Lung microvascular endothelial cell (primary cell): ENCODE results near the gene SRCAP. TPM values are rescaled to one million over a fixed set of nuclear protein-coding genes. Genes with fewer than 3 reads are reported as not detected.

Source experiments
- DNase-seq, 2 donors: peaks; one replicate each; pipeline versions ENCODE4 v3.0.0 to v3.0.0-alpha.2; 2010; ENCODE audit warnings: low read depth in 2 of 2
- total RNA-seq: library from RNA; depleted of rRNA; stranded (reverse); fragments of >200 nt; gene quantifications from 2 replicates; pipeline ENCODE4 v1.2.1, GENCODE V29; 2014

The SRCAP gene
- total RNA-seq, 1 donor from 2014 or later = 24.8 TPM

- DNase-seq = peak in 1 of 2 donors; percentile 63
Observed at GRCh38 chr16:30774367-30775130, 75.6 kb downstream of the SRCAP start.

- DNase-seq = no peak
Observed at GRCh38 chr16:30775131-30775391, 76.1 kb downstream of the SRCAP start.

DNA sequence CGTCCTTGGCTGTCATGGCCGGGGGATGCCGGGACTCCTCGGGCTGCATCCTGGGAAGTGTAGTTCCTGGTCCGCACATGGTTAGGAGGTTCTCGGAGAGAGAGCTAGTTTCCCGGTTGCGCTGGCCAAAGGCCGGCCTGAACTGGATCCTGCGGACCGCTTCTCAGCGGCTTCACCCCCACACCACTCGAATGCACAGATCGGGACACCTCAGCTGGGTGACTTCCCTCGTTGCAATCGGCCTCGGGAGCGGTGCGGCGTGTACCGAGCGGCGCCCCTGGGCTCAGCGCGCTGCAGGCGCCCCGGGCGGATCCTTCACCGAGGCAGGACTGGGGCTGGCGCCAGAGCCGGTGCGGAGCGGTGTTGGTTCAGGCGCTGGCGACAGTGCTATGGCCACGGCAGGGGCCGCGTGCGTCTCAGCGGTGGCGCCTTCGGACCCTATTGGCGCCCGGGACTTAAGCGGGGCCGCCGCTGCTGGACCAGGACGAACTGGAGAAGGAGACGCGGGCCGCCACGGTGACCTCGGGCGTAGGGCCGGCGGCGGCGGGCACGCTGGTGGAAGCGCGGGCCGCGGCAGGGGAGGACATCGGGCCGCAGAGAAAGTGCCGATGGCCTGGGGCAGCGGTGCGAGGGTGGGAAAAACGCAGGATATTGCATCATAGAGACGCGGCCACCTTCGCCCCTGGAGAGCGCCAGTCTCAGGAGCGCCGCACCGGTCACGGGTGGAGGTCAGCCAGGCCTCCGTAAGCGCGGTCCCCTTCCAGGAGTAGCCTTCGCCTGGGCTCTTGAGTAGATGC is 76.6 kb downstream of the SRCAP start:
- DNase-seq = peak; percentile 78 to 85

DNA sequence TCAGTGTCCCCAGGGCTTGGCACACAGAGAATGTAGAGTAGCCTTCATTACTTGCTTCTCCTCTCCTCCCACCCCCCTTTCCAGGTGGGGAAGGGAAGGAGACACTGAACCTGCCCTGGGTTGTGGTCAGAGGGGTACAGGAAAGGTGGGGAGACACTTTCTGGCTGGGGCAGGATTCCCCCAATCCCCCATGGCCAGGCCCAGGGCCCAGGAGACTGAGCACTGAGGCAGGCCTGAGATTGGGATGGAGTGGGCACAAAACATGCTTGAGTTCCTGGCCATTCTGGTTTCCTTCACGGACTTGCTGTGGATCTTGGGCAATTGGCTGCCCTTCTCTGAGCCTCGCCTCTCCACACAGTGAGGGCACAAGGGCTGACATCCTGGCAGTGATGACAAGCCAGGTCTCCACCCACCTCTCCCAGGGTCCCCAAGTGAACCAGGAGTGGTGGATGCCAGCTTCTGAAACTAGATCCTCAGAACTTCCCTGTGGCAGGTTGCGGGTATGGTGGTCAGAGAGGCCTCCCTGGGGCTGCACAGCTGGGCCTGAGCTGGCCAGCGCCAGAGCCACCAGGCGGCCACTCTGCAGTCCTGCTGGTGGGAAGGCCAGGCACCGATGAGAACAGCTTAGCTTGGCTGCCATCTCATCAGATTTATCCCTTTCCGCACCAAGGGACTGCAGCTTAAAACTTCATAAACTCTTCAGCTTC is 78.8 kb downstream of the SRCAP start:
- DNase-seq = no peak

DNA sequence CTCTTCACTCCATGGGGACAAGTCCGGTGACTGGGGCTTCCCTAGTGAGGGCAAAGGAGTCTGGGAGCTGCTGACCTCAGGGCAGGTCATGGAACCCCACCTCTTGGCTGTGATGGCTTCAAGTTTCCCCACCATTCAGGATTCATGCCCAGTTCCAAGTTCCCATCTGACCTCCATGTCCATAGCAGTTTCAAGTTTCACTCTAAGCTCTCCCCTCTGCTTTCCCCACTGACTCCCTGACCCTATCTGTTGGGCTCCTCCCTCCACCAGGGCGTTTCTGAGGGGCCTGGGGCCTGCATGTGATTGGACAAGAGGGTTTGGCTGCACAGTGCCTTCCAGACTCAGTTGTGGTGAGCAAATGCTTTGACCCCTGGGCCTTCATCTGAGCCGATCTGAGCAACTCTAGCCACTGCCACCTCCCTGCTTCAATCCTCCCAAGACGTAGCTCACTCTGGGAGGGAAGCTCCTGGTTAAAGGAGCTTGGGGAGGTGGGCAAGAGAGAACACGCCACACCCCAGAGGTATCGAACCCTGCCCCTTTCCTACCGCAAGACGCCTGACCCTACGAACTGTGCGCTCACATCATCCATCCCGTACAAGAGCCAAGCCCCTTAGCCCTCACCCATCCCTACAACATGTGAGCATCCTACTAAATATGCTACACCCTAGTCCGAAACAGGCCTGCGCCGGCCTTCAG is 79.7 kb downstream of the SRCAP start:
- DNase-seq = no peak

DNA sequence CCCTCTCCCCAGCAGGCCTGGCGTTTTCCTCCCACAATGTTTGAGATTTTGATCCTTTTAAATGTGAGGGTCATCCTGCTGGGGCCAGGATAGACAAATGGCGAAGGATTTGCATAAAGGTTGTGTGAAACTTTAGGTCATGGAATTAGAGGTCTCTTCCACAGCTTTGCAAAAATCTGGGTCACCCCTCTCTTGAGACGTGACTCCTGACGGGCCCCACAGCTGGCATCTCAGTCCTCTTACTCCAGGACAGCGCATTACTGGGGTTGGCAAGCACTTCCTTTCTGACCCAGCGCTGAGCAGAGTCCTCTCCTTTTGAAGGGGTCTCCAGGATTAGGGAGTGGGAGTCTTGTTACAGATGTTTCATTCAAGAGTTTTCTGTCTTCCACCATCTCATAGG is 80.6 kb downstream of the SRCAP start:
- no peak for DNase-seq

DNA sequence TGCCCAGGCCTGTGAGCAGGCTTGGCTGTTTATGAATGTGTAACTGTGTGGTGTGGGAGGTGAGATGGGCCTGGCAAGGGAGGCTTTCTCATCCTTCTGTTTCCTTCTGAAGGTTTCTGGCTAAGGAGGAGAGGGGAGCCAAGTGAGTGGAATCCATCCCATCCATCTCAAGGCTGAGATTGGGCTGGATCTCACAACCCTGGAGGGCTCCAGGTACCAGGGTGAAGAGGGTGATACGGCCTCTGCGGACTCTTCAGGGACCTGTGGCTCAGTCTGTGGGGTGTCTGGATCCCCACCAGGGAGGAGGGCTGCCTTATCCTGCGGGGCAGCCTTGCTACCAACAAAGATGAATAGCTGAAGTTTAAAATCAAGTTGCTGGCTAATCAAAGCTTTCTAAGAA is 81.0 kb downstream of the SRCAP start:
- no peak for DNase-seq

DNA sequence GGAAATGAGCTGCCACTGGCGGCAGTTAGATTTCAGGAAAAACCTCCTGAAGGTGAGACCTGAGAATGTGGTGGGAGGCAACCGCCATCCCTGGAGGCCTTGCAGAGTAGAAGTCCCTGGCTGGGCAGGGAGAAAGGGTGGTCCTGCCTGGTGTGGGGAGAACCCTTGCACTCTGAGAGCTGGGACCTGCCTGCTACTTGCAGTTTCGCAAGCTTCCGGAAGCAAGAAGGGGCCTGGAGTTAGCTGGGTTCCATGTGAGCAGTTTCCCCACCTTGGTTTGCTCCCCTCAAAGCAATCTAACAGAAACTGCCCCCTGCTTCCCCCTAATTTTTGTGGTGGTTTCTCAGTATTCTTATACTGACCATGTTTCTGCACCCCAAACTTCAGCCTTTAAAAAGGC is 81.6 kb downstream of the SRCAP start:
- DNase-seq = no peak

- DNase-seq = no peak
Observed at GRCh38 chr16:30782486-30783279, 83.7 kb downstream of the SRCAP start.

DNA sequence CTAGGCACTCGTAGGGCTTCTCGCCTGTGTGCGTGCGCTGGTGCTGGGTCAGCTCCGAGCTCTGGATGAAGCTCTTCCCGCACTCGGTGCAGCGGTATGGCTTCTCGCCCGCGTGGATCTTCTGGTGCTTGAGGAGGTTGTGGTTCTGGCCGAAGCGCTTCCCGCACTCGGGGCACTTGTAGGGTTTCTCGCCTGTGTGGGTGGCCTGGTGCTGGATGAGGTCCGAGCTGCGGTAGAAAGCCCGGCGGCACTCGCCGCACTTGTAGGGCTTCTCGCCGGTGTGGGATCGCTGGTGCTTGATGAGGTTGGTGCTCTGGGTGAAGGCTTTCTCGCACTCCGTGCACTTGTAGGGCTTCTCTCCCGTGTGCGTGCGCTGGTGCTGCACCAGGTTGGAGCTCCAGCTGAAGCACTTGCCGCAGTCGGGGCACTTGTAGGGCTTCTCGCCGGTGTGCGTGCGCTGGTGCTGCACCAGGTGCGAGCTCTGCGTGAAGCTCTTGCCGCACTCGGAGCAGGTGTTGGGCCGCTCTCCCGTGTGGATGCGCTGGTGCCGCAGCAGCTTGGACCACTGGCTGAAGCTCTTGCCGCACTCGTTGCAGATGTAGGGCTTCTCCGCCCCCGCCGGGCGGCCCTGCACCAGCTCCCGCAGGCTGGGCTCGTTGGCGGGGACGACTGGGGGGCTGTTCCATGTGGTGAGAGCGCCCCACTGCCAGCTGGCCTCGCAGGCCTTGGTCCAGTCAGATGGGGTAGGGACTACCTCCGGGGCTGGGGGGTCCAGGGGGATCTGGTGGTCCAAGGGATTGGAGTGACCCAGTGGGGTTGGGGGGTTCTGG is 84.5 kb downstream of the SRCAP start:
- DNase-seq = no peak

DNA sequence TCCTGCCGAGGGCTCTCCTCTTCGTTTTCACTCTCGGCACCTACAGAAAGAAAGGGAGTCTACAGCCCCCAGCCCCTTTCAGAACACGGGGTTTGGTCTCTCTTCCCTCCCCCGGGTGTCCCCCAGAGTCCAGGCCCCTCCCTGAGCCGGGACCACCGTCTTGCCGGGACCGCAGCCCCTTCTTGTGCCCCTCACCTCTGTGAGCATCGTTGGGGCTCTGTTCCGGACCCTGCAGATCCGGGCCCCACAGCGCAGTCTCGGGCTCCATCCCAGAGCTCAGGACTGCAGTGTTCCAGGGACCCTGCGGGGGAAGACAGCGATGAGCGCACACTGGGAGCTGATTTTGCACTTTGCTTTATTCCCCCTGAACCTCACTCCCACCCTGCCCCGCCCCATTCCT is 85.2 kb downstream of the SRCAP start:
- DNase-seq = no peak

GRCh38 chr16:30785126-30786106 is 86.4 kb downstream of the SRCAP start:
- DNase-seq = no peak

DNA sequence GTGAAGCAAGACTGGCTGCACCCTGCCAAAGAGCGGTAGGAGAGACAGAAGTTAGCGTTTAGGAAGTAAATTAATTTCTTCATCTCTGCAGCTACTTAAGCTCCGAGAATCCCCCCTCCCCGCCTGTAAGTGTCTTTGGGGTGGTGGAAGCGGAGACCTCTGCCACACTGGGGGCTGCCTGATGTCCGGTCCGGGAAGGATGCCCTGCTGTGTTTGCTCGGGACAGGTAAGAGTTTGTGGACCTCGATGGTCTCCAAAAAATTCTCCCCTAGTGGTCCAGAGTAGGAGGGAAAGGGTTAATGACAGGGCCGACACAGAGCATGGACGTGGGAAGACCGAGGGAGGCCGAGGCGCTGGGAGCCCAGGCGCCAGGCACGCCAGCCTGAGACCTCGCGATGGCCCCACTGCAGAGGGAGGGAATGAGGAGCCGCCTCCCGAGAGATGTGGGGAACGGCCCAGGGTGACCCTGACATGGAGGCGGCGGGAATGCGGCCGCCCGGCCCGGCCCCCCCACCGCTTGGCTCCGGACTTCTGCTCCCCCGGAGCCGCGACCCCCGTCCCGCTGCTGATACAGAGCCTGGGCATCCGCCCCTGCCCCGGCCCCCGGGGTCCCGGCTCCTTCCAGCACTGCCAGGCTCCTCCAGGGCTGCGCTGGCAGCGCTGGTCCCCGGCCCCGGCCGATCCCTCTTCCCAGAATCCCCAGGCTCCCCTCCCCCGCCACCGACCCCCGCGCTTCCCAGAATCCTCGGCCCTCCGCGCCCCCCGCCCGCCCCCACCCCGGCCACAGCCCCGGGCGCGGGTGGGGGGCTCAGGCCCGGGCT is 87.4 kb downstream of the SRCAP start:
- DNase-seq = peak; percentile 57 to 63

GRCh38 chr16:30786936-30787612 is 88.1 kb downstream of the SRCAP start, which contains the start of gene ZNF629:
ZNF629 (minus strand) TSS chr16:30787205; CDS start chr16:30784482, 2,723 bp downstream.
- peak; percentile 61 to 64 for DNase-seq

DNA sequence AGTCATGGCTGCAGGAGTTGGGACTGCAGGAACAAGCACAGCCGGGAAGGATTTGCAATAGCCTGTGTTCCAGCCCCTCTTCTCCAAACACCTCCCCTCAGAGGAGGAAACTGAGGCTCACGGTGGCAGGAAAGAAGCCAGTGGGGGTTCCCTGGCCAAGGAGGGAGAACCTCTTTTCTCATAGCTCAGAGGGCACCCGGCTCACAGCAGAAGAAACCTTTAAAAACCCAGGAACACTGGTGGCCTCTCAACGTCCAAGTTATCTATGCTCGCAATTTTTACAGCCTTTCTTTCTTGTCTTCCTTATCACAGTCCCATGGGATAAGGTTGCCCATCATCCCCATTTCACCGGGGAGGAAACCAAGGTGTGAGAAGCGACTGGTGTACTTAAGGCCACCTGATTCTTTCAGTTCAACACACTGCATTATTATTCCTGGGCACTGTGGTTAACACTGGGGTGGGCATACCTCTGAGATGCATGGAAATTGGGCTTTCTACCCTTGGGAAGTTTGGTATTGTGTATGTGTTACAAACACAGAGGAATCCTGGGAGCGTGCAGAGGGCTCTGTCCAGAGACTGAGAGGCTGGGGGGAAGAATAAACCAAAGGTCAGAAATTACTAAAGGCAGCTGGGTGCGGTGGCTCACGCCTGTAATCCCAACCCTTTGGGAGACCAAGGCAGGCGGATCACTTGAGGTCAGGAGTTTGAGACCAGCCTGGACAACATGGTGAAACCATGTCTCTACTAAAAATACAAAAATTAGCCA is 88.8 kb downstream of the SRCAP start:
- DNase-seq = peak in 1 of 2 donors; percentile 44
